ENCODE measurements around the gene COBLL1.

DNA sequence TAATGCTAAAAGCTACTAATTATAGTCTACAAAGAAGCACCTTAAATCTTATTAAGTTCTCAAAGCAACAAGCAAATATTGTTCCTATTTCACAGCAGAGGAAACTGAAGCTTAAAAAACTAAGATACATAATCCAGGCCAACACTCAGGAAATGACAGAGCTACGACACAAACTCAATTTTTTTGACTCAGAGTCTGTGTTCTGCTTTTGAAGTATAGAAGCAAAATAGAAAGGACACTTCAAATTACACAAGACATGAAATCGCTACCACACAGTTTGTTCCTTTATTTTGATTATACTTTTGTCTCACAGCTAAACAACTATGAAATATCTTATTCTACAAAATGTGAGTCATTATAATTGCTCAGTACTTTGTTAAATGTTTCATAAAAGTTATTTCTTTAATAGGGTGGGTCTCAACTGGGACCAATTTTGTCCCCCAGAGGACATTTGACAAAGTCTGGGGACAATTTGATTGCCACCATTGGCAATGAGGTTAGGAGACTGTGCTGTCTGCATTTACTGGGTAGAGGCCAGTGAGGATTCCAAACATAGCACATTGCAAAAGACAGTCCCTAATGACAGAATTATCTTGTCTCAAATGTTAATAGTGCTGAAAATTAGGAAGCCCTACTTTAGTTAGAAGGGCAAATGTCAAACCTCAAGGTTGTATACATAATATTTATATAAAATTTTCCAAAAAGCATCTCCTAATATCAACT lies 118.8 kb downstream of the COBLL1 start:
- TF ChIP-seq, protein P1, sequence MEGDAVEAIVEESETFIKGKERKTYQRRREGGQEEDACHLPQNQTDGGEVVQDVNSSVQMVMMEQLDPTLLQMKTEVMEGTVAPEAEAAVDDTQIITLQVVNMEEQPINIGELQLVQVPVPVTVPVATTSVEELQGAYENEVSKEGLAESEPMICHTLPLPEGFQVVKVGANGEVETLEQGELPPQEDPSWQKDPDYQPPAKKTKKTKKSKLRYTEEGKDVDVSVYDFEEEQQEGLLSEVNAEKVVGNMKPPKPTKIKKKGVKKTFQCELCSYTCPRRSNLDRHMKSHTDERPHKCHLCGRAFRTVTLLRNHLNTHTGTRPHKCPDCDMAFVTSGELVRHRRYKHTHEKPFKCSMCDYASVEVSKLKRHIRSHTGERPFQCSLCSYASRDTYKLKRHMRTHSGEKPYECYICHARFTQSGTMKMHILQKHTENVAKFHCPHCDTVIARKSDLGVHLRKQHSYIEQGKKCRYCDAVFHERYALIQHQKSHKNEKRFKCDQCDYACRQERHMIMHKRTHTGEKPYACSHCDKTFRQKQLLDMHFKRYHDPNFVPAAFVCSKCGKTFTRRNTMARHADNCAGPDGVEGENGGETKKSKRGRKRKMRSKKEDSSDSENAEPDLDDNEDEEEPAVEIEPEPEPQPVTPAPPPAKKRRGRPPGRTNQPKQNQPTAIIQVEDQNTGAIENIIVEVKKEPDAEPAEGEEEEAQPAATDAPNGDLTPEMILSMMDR (conservative IDR thresholded peaks at IDR 0.05), result no peak
- TF ChIP-seq EZH2 (IDR thresholded peaks at IDR 0.05; ENCODE audit: low read depth), result no peak
